ENCODE results near the gene DEFB131B.
"Not testable (repeated sequence)": the region's sequence is repeated elsewhere in the genome, so short reads cannot be mapped to it uniquely, and the experiment has no call there.

- not testable (repeated sequence) for TF ChIP-seq CTCF (IDR thresholded peaks at IDR 0.05; ENCODE audit: low read length); EZH2 (optimal IDR thresholded peaks at IDR 0.05; ENCODE audit: low read depth, low read length)
Observed at GRCh38 chr11:71855880-71856279, 22.4 kb upstream of the DEFB131B start.

Measured in MM.1S (cell line).